HepG2 (cell line): ENCODE data around the gene CGREF1. TPM values are rescaled to one million over a fixed set of nuclear protein-coding genes. Genes with fewer than 3 reads are reported as not detected.

Experiments used
- AGO2 ChIP-seq: fragments of 200-400 bp; formaldehyde crosslinking; optimal IDR thresholded peaks from 2 replicates; pipeline ENCODE3; 2017; ENCODE audit warnings: mild to moderate bottlenecking, low read depth, low read length, moderate library complexity
- FOXK2 ChIP-seq: fragments of 450-650 bp; IDR thresholded peaks from 2 replicates; pipeline ENCODE4 v1.6.1; 2016
- GTF3A ChIP-seq: sonication (generic); formaldehyde crosslinking; conservative IDR thresholded peaks from 2 replicates; pipeline ENCODE4 v1.4.0; 2020; ENCODE audit warnings: mild to moderate bottlenecking, missing genetic modification reagents
- HNF4G ChIP-seq, 2 experiments: sonication (generic) in 1 of 2; formaldehyde crosslinking in 1 of 2; IDR thresholded peaks; 2 replicates each; pipeline versions ENCODE4 v1.4.0 to v1.6.1; 2011 to 2020; ENCODE audit warnings: borderline replicate concordance in 2 of 2, low read depth in 2 of 2, mild to moderate bottlenecking in 2 of 2, low read length in 1 of 2, missing genetic modification reagents in 1 of 2, moderate library complexity in 1 of 2
- NCOA5 ChIP-seq: sonication (generic); formaldehyde crosslinking; IDR thresholded peaks from 2 replicates; pipeline ENCODE4 v1.4.0; 2020; ENCODE audit warnings: missing genetic modification reagents
- NFATC3 ChIP-seq: sonication (generic); formaldehyde crosslinking; IDR thresholded peaks from 2 replicates; pipeline ENCODE4 v1.5.1; 2020; ENCODE audit warnings: mild to moderate bottlenecking, missing genetic modification reagents
- NR2F1 ChIP-seq, 2 experiments: fragments of 450-650 bp in 1 of 2; formaldehyde crosslinking in 1 of 2; IDR thresholded peaks; 2 replicates each; pipeline versions ENCODE4 v1.5.0 to v1.6.1; 2016 to 2020; ENCODE audit warnings: mild to moderate bottlenecking in 1 of 2, missing compliant biosample characterization in 1 of 2, missing genetic modification reagents in 1 of 2, moderate library complexity in 1 of 2
- RBAK ChIP-seq: sonication (generic); formaldehyde crosslinking; IDR thresholded peaks from 2 replicates; pipeline ENCODE4 v1.5.1; 2020; ENCODE audit warnings: mild to moderate bottlenecking, missing genetic modification reagents
- SAFB2 ChIP-seq: sonication (generic); formaldehyde crosslinking; IDR thresholded peaks from 2 replicates; pipeline ENCODE4 v1.5.1; 2020; ENCODE audit warnings: missing genetic modification reagents, low read depth, mild to moderate bottlenecking, borderline replicate concordance
- SRSF1 ChIP-seq: fragments of 200-400 bp; formaldehyde crosslinking; optimal IDR thresholded peaks from 2 replicates; pipeline ENCODE3; 2017; ENCODE audit warnings: mild to moderate bottlenecking, low read depth, low read length, moderate library complexity
- TBX2 ChIP-seq: sonication (generic); formaldehyde crosslinking; IDR thresholded peaks from 2 replicates; pipeline ENCODE4 v1.5.0; 2020; ENCODE audit warnings: missing genetic modification reagents, mild to moderate bottlenecking, borderline replicate concordance
- ZBTB7B ChIP-seq: sonication (generic); formaldehyde crosslinking; IDR thresholded peaks from 2 replicates; pipeline ENCODE4 v1.4.0; 2020; ENCODE audit warnings: missing genetic modification reagents
- ZFY ChIP-seq: sonication (generic); formaldehyde crosslinking; IDR thresholded peaks from 2 replicates; pipeline ENCODE4 v1.4.0; 2020; ENCODE audit warnings: missing genetic modification reagents
- ZNF12 ChIP-seq: sonication (generic); formaldehyde crosslinking; IDR thresholded peaks from 2 replicates; pipeline ENCODE4 v1.5.0; 2020; ENCODE audit warnings: missing genetic modification reagents
- ZNF207 ChIP-seq: fragments of 450-650 bp; IDR thresholded peaks from 2 replicates; pipeline ENCODE4 v1.6.1; 2016; ENCODE audit warnings: antibody characterized with exemption, borderline replicate concordance
- ZNF629 ChIP-seq: sonication (generic); formaldehyde crosslinking; conservative IDR thresholded peaks from 2 replicates; pipeline ENCODE4 v1.5.0; 2020; ENCODE audit warnings: missing genetic modification reagents
- ZNF652 ChIP-seq: IDR thresholded peaks from 2 replicates; pipeline ENCODE4 v1.6.1; 2016; ENCODE audit warnings: low read depth, borderline replicate concordance
- ZNF883 ChIP-seq: sonication (generic); formaldehyde crosslinking; IDR thresholded peaks from 2 replicates; pipeline ENCODE4 v1.5.1; 2020; ENCODE audit warnings: mild to moderate bottlenecking, missing genetic modification reagents; ENCODE audit errors: not compliant biosample characterization
- polyA plus RNA-seq, 8 experiments: library from polyadenylated mRNA; depleted of rRNA in 3 of 8; stranded (reverse) in 7 of 8; unstranded in 1 of 8; fragments of >200 nt; fragmentation: Illumina TruSeq in 4 of 8; extraction: Trizol in 4 of 8; gene quantifications; 2 replicates each; pipeline versions ENCODE4 v1.2.1 to v1.2.3, GENCODE V29; 2011 to 2016; ENCODE audit warnings: low read depth in 4 of 8, missing spikeins in 1 of 8, mixed read lengths in 1 of 8; ENCODE audit not compliant: insufficient read depth in 1 of 8
- total RNA-seq, 5 experiments: library from RNA; depleted of rRNA; stranded (reverse); fragments of >200 nt; fragmentation: Illumina TruSeq; extraction: Trizol; gene quantifications; 2 replicates each; pipeline ENCODE4 v1.2.3, GENCODE V29; 2016; ENCODE audit warnings: low read depth in 1 of 5
- TF ChIP-seq, protein P1 (sequence below): sonication (generic); formaldehyde crosslinking; IDR thresholded peaks from 2 replicates; pipeline ENCODE4 v1.9.0; 2021; ENCODE audit warnings: missing genetic modification reagents, borderline replicate concordance
- TF ChIP-seq, protein P2 (sequence below): sonication (generic); formaldehyde crosslinking; IDR thresholded peaks from 2 replicates; pipeline ENCODE4 v1.4.0; 2020; ENCODE audit warnings: missing genetic modification reagents, borderline replicate concordance
- TF ChIP-seq, protein P3 (sequence below): sonication (generic); formaldehyde crosslinking; IDR thresholded peaks from 2 replicates; pipeline ENCODE4 v1.8.0; 2022; ENCODE audit warnings: missing genetic modification reagents, mild to moderate bottlenecking, borderline replicate concordance

CGREF1 gene
- total and polyA plus RNA-seq, 2 of the 13 experiments (the other 11 are each of a cell fraction or from before 2014, with no cell fraction given): 13.9 to 23.4 TPM

DNA sequence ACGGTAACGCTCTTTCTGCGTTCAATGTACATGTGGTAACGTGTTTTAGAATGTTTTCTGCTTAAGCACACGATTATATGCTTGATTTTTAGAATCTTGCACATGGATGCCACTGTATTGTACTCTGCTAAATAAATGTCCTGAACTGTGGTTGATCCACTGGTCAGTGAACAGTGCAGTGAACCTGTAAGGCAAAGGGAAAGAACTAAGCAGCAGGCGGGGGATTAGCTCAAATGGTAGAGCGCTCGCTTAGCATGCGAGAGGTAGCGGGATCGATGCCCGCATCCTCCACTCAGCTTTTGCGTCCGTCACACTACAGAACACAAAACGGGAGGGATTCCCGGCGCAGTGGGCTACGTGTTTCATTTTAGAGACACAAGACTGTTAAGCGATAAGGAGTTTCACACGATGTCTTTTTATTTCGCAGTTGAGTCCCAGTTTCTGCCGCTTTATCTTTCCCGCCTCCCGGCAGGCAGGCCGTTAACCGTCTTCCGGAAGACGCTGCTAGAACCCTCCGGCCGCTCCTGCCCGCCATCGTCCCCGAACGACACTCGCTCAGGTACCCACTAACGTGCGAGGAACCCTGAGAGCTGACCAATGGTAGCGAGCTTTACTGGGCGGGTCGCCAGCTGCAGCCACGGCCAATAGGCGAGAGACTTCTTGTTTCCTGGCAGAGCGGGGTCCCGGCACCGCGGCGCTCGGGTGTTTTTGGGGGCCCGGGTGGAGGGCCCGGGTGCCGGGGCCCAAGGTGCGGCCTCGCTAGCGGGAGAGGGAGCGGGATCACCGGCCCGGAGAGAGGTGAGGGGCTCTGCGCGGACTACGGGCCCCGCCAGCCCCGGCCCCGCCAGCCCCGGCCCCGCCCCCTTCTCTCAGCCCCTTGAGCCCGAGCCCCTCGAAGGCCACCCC is 67.7 kb downstream of the CGREF1 start, which contains the start of gene AGBL5 (continued):
- TF ChIP-seq, protein P1, sequence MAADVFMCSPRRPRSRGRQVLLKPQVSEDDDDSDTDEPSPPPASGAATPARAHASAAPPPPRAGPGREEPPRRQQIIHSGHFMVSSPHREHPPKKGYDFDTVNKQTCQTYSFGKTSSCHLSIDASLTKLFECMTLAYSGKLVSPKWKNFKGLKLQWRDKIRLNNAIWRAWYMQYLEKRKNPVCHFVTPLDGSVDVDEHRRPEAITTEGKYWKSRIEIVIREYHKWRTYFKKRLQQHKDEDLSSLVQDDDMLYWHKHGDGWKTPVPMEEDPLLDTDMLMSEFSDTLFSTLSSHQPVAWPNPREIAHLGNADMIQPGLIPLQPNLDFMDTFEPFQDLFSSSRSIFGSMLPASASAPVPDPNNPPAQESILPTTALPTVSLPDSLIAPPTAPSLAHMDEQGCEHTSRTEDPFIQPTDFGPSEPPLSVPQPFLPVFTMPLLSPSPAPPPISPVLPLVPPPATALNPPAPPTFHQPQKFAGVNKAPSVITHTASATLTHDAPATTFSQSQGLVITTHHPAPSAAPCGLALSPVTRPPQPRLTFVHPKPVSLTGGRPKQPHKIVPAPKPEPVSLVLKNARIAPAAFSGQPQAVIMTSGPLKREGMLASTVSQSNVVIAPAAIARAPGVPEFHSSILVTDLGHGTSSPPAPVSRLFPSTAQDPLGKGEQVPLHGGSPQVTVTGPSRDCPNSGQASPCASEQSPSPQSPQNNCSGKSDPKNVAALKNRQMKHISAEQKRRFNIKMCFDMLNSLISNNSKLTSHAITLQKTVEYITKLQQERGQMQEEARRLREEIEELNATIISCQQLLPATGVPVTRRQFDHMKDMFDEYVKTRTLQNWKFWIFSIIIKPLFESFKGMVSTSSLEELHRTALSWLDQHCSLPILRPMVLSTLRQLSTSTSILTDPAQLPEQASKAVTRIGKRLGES (CRISPR knock-in tag): peak; percentile 91
- TF ChIP-seq, protein P2, sequence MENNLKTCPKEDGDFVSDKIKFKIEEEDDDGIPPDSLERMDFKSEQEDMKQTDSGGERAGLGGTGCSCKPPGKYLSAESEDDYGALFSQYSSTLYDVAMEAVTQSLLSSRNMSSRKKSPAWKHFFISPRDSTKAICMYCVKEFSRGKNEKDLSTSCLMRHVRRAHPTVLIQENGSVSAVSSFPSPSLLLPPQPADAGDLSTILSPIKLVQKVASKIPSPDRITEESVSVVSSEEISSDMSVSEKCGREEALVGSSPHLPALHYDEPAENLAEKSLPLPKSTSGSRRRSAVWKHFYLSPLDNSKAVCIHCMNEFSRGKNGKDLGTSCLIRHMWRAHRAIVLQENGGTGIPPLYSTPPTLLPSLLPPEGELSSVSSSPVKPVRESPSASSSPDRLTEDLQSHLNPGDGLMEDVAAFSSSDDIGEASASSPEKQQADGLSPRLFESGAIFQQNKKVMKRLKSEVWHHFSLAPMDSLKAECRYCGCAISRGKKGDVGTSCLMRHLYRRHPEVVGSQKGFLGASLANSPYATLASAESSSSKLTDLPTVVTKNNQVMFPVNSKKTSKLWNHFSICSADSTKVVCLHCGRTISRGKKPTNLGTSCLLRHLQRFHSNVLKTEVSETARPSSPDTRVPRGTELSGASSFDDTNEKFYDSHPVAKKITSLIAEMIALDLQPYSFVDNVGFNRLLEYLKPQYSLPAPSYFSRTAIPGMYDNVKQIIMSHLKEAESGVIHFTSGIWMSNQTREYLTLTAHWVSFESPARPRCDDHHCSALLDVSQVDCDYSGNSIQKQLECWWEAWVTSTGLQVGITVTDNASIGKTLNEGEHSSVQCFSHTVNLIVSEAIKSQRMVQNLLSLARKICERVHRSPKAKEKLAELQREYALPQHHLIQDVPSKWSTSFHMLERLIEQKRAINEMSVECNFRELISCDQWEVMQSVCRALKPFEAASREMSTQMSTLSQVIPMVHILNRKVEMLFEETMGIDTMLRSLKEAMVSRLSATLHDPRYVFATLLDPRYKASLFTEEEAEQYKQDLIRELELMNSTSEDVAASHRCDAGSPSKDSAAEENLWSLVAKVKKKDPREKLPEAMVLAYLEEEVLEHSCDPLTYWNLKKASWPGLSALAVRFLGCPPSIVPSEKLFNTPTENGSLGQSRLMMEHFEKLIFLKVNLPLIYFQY: peak; percentile 84
- 0 out of 2 replicates have a peak, but pooled peaks have one; percentile 81 for TF ChIP-seq ZNF207
- TF ChIP-seq ZNF629 (CRISPR knock-in tag): peak; percentile 53
- TF ChIP-seq ZNF883 (CRISPR knock-in tag): peak; percentile 94
- TF ChIP-seq SRSF1: peak; percentile 70
- TF ChIP-seq FOXK2: no peak
- TF ChIP-seq ZNF12: peak; percentile 37; the same call in 1 of the 2 replicates
- TF ChIP-seq GTF3A (CRISPR knock-in tag): peak; percentile 99
- TF ChIP-seq NFATC3 (CRISPR knock-in tag): peak; percentile 84
- no peak for TF ChIP-seq RBAK (CRISPR knock-in tag)
- TF ChIP-seq ZBTB7B (CRISPR knock-in tag): peak; percentile 68; the same call in 1 of the 2 replicates
- TF ChIP-seq NR2F1 (CRISPR knock-in tag; IDR thresholded peaks at IDR 0.05): no peak; a peak in 1 of 4 replicates
- TF ChIP-seq, protein P3, sequence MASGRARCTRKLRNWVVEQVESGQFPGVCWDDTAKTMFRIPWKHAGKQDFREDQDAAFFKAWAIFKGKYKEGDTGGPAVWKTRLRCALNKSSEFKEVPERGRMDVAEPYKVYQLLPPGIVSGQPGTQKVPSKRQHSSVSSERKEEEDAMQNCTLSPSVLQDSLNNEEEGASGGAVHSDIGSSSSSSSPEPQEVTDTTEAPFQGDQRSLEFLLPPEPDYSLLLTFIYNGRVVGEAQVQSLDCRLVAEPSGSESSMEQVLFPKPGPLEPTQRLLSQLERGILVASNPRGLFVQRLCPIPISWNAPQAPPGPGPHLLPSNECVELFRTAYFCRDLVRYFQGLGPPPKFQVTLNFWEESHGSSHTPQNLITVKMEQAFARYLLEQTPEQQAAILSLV (CRISPR knock-in tag): no peak; the same call in 1 of the 2 replicates
- TF ChIP-seq ZNF652 (CRISPR knock-in tag): 0 out of 2 replicates have a peak, but pooled peaks have one; percentile 35
- TF ChIP-seq SAFB2 (CRISPR knock-in tag): no peak; the same call in 1 of the 2 replicates
- peak; percentile 90 for TF ChIP-seq TBX2 (CRISPR knock-in tag)
- TF ChIP-seq AGO2: no peak
- TF ChIP-seq HNF4G (IDR thresholded peaks at IDR 0.05; ENCODE audit: borderline replicate concordance, low read depth, low read length): no peak
- peak; percentile 52; the same call in 1 of the 2 replicates for TF ChIP-seq HNF4G (CRISPR knock-in tag; IDR thresholded peaks at IDR 0.05; ENCODE audit: borderline replicate concordance, low read depth)
- no peak for TF ChIP-seq NCOA5 (CRISPR knock-in tag)
- TF ChIP-seq ZFY (CRISPR knock-in tag): peak; percentile 73
